Measurements from ENCODE around the gene THRB.
A peak's percentile ranks its signal among the peaks of the same experiment; 100 is the strongest.

The THRB gene

GRCh38 chr3:24300949-24301348 lies 193.7 kb downstream of the THRB start:
- DNase-seq: no peak

- no peak for DNase-seq
These were observed 194.6 kb downstream of the THRB start for GRCh38 chr3:24299806-24300626.

- no peak for DNase-seq
These were observed 195.3 kb downstream of the THRB start for GRCh38 chr3:24299246-24299805.

- DNase-seq: no peak
These were observed 198.0 kb downstream of the THRB start for GRCh38 chr3:24296441-24297205.

- DNase-seq: no peak
These were observed 200.5 kb downstream of the THRB start for GRCh38 chr3:24294150-24294549.

GRCh38 chr3:24291646-24292045 lies 203.0 kb downstream of the THRB start:
- DNase-seq: no peak

GRCh38 chr3:24290596-24290995 lies 204.1 kb downstream of the THRB start:
- DNase-seq: no peak

GRCh38 chr3:24288496-24289236 lies 206.0 kb downstream of the THRB start:
- DNase-seq: no peak

- DNase-seq: no peak
These were observed 206.7 kb downstream of the THRB start for GRCh38 chr3:24287755-24288450.

GRCh38 chr3:24286405-24286804 lies 208.2 kb downstream of the THRB start:
- no peak for DNase-seq

- no peak for DNase-seq
These were observed 216.1 kb downstream of the THRB start for GRCh38 chr3:24278543-24278942.

GRCh38 chr3:24273491-24273890 lies 221.2 kb downstream of the THRB start:
- no peak for DNase-seq

- DNase-seq: no peak
These were observed 221.8 kb downstream of the THRB start for GRCh38 chr3:24272875-24273274.

- DNase-seq: no peak
These were observed 222.2 kb downstream of the THRB start for GRCh38 chr3:24272408-24272807.

- no peak for DNase-seq
These were observed 223.4 kb downstream of the THRB start for GRCh38 chr3:24271228-24271627.

- no peak for DNase-seq
These were observed 223.9 kb downstream of the THRB start for GRCh38 chr3:24270744-24271143.

GRCh38 chr3:24270204-24270691 lies 224.4 kb downstream of the THRB start:
- DNase-seq: no peak

- peak in 1 of 2 donors; percentile 8 for DNase-seq
These were observed 229.9 kb downstream of the THRB start for GRCh38 chr3:24264748-24265158.

- no peak for DNase-seq
These were observed 230.6 kb downstream of the THRB start for GRCh38 chr3:24264011-24264410.

GRCh38 chr3:24263069-24263668 lies 231.5 kb downstream of the THRB start:
- DNase-seq: no peak

- DNase-seq: no peak
These were observed 233.1 kb downstream of the THRB start for GRCh38 chr3:24261521-24261920.

Data from CD4-positive, alpha-beta T cell treated with Interleukin-4 for 1 hour (primary cell).